Coronary artery (tissue), 2 donors: Measurements from ENCODE around the gene LTBP1.

ENCODE experiments used
- DNase-seq: peaks from one replicate; pipeline ENCODE4 v3.0.0-alpha.2; 2017; ENCODE audit warnings: low spot score
- H3K27ac ChIP-seq, 2 donors: fragments of 200-600 bp; sonication (generic); one replicate each; pipeline ENCODE4 v1.5.1; 2016 to 2019
- H3K4me3 ChIP-seq: fragments of 200-600 bp; sonication (generic); 2 replicates; pipeline ENCODE4 v1.5.1; 2016; ENCODE audit warnings: mild to moderate bottlenecking, moderate library complexity
- TF ChIP-seq, protein P1 (sequence below): fragments of 200-600 bp; sonication (generic); IDR thresholded peaks from one replicate; pipeline ENCODE4 v1.5.1; 2019; ENCODE audit warnings: antibody characterized with exemption

Gene LTBP1

DNA sequence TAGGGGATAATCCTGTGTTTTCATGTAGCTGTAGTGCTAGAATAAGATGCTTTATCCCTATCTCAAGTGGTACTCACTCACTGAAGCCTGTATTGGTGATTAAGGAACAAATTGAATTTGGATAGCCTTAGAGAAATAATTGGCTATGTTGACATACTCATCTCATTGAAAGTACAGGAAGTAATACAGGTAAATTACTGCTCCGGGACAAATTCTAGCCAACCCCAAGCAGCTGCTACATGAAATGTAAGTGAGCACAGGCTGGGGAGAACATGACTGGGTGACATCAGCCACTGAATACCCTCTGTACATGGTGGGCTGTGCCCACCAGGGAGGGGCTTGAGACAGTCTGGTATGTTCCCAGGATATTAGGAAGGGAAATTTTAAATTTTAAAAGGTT lies 341.3 kb downstream of the LTBP1 start:
- Histone ChIP-seq H3K4me3 (no peak overlapping the region), H3K27ac (peak overlapping the region in 1 of 2 donors; percentile 48)
- DNase-seq, result no peak
- TF ChIP-seq, protein P1, sequence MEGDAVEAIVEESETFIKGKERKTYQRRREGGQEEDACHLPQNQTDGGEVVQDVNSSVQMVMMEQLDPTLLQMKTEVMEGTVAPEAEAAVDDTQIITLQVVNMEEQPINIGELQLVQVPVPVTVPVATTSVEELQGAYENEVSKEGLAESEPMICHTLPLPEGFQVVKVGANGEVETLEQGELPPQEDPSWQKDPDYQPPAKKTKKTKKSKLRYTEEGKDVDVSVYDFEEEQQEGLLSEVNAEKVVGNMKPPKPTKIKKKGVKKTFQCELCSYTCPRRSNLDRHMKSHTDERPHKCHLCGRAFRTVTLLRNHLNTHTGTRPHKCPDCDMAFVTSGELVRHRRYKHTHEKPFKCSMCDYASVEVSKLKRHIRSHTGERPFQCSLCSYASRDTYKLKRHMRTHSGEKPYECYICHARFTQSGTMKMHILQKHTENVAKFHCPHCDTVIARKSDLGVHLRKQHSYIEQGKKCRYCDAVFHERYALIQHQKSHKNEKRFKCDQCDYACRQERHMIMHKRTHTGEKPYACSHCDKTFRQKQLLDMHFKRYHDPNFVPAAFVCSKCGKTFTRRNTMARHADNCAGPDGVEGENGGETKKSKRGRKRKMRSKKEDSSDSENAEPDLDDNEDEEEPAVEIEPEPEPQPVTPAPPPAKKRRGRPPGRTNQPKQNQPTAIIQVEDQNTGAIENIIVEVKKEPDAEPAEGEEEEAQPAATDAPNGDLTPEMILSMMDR, result no peak

DNA sequence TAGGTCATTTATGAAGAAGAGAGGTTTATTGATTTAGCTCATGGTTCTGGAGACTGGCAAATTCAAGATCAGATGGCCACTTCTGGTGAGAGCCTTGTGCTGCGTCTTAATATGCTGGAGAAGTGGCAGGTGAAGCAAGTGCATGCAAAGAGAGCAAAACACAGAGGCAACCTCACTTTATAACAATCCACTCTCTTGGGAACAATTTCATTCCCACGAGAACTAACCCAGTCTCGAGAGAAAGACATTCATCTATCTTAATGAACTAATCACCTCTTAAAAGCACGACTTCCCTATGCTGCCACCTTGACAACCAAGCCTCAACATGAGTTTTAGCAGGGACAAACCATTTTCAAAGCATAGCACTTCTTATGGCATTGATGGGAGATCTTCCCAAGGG lies 343.2 kb downstream of the LTBP1 start:
- peak overlapping the region; percentile 64 to 79 for H3K27ac ChIP-seq
- no peak overlapping the region for H3K4me3 ChIP-seq
- DNase-seq, result no peak
- TF ChIP-seq, protein P1, result no peak

DNA sequence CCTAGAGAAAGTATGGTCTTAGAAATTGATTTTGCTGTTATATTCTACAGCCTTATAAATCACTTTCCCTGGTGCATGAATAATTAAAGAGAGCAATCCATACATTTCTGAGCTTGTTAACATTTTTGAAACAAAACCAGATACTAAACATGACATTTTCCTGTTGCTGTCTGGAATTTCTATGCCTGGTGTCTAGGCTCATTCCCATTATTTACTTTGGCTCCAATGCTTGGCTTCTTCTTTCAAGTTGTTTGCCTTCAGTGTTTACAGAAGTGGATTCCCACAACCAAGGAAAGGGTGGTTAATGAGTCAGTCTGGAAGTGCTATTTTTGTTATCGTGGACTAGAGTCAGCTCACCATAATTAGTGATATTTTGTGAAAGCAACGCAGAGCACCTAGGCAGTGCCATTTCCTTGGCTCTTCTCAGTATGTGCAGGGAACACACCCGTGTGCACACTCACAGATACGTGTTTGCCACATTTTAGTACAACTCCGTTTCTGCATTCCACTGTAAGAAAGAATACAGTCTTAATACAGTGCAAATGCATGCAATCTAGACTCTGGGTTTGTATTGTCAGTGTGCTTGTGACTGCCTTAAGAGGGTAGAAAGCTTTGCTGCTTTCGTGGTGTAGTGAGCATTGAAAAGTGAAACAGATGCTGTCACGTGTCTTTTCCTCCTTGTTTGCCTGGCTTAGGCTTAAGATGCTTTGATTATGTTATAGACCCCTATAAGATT lies 344.7 kb downstream of the LTBP1 start:
- peak overlapping the region; percentile 64 to 79 for H3K27ac ChIP-seq

DNA sequence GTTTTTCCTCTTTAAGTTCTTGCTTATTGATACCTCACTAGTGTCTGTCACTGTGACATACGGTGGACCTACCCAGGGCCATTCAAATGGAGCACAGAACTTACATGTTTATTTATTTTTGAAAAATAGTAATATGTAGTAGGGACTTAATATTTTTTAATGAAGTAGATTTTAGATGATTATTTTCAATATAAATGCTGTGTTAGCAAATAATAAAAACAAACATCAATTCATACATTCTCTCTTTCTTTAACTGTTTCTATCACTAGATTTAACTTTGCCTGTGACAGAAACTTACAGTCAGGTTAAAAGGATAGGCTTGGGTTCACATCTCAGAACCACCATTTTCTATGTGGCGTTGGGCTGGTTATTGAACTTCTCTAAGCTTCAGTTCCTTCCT lies 345.3 kb downstream of the LTBP1 start:
- Histone ChIP-seq H3K27ac (peak overlapping the region; percentile 64 to 79), H3K4me3 (no peak overlapping the region)
- TF ChIP-seq, protein P1, result no peak
- DNase-seq, result no peak

More for the DNA sequence above, 344.7 kb downstream of the LTBP1 start:
- TF ChIP-seq, protein P1, result no peak
- peak overlapping the region; percentile 60 for H3K4me3 ChIP-seq
- DNase-seq, result no peak

DNA sequence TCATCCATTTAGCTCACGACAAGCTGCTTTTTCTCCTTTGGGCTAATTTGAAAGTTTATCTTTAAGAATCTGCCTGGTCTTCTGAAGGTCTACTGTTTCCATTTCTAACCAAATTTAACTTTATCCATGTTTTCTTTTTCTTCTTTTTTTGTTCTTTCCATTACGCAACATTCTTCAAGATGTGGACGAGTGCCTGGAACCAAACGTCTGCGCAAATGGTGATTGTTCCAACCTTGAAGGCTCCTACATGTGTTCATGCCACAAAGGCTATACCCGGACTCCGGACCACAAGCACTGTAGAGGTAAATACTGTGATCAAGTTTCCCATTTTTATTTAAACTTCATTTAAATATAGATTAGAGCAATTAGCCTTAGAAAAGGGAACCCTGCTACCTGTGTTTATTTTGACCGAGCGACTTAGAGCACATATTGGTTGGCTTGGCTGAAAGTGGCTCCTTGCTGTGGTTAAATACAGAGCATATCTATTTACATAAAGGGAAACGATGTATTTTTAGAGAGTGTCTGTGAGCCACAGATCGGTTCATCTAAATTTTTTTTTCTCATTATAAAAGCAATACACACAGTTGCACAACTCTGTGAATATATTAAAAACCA lies 346.3 kb downstream of the LTBP1 start:
- TF ChIP-seq, protein P1, result no peak
- Histone ChIP-seq H3K4me3 (no peak overlapping the region), H3K27ac (peak overlapping the region; percentile 64 to 80)
- peak; percentile 80 for DNase-seq

DNA sequence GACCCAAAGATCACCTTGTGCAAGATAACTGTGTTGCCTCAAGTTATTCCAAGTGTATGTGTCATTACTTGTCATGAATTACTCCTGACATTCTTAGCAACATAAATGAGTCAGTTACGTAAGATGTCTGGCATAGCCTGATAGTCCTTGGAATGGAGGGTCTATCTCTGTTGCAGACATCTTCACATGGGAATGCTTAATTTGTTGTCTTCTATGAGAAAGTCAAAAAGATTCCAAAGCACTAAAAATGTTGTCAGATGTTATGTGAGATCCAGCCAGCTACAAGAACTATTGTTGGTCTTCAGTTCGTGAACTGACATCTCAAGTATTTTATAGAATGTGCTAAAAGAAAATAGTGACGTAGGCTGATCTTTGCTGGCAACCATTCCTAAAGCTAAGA lies 351.5 kb downstream of the LTBP1 start:
- peak overlapping the region; percentile 4 for H3K4me3 ChIP-seq
- TF ChIP-seq, protein P1, result no peak
- peak overlapping the region; percentile 67 to 81 for H3K27ac ChIP-seq
- DNase-seq, result no peak

DNA sequence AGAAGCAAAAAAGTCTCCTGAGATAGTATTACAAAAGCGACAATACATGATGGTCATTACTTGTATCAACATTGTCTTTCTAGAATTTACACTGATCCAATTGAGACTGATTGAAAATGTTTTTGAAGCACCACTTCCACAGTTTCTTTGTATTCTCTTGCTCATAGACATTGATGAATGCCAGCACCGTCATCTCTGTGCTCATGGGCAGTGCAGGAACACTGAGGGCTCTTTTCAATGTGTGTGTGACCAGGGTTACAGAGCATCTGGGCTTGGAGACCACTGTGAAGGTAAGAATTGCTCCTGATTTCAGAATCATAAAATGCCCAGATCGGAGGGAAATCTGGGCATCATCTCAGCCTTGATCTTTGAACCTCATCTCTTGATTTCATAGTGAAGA lies 354.6 kb downstream of the LTBP1 start:
- DNase-seq, result no peak
- Histone ChIP-seq H3K4me3 (no peak overlapping the region), H3K27ac (peak overlapping the region in 1 of 2 donors; percentile 54)
- TF ChIP-seq, protein P1, result no peak
